ENCODE data around the gene GALNT6. TPM values are rescaled to one million over a fixed set of nuclear protein-coding genes. Genes with fewer than 3 reads are reported as not detected.

Gene GALNT6
- total RNA-seq, 1 donor, result 66.9 TPM

DNA sequence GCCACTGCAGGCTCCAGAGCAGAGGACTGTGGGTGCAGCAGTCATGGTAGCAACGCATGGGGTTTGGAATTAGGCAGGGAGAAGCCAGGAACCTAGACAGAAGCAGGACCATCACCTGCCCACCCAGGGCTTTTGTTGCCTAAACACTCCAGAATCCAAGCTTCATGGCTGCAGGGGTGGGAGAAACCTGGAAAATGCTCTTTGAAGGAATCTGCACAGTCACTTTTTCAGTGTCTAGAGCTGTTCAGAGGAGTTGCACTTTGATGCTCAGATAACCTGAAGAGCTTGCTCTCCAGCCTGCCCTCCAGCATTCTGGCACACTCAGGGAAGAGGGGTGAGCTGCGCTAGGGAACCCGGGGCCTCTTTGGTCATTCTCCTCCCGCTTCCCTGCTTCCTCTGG lies 43.1 kb downstream of the GALNT6 start:
- no peak for DNase-seq (ENCODE audit: low read depth)
- H3K4me3 ChIP-seq (ENCODE audit: low read depth, low read length), result no peak overlapping the region
- TF ChIP-seq, protein P1, sequence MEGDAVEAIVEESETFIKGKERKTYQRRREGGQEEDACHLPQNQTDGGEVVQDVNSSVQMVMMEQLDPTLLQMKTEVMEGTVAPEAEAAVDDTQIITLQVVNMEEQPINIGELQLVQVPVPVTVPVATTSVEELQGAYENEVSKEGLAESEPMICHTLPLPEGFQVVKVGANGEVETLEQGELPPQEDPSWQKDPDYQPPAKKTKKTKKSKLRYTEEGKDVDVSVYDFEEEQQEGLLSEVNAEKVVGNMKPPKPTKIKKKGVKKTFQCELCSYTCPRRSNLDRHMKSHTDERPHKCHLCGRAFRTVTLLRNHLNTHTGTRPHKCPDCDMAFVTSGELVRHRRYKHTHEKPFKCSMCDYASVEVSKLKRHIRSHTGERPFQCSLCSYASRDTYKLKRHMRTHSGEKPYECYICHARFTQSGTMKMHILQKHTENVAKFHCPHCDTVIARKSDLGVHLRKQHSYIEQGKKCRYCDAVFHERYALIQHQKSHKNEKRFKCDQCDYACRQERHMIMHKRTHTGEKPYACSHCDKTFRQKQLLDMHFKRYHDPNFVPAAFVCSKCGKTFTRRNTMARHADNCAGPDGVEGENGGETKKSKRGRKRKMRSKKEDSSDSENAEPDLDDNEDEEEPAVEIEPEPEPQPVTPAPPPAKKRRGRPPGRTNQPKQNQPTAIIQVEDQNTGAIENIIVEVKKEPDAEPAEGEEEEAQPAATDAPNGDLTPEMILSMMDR (IDR thresholded peaks at IDR 0.05; ENCODE audit: insufficient read depth, low read depth, low read length), result no peak

DNA sequence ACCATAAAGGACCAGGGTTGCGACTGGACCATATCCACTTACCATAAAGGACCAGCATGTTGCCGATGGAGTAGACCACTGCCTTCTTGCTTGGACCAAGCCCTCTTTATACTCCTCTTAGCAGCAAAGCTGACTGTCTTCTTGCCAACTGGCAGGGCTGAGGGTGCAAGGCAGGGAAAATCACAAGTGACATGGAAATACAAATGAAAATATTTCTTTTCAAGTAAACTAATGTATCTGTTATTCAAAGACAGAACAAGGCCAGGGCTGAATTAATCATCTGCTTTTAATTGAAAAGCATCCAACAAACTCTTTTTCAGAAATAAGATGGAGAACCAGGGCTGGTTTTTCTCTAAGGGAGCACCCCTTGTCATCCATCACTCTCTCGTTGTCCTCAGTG lies 44.6 kb downstream of the GALNT6 start, which contains the start of gene CELA1:
TSS of gene CELA1 (minus strand) at position 99 of the 400 bp plus-strand sequence. CDS start at position 58, 41 bp downstream.
- TF ChIP-seq, protein P1 (IDR thresholded peaks at IDR 0.05; ENCODE audit: insufficient read depth, low read depth, low read length), result no peak
- no peak within 1 kb of the TSS for H3K4me3 ChIP-seq (ENCODE audit: low read depth, low read length)
- no peak for DNase-seq (ENCODE audit: low read depth)

DNA sequence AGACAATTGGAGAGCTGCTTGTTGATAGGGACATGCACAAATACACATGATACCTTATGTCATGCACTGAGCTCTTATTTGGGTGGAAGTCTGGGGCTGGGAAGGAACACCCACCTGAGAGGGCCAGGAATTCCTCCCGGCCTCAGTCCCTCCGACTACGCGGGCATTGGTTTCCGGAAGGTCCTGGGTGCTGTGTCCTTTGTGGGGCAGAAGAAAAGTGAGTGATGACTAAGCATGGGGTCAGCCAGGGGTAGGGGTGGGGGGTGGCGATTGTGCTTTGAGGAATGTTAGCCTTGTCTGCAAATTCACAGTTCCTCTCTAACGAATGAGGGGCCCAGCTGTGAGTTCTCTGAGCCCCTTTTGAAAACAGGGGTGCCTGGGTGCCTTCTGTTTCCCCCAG lies 45.5 kb downstream of the GALNT6 start:
- H3K4me3 ChIP-seq (ENCODE audit: low read depth, low read length), result no peak overlapping the region
- no peak for DNase-seq (ENCODE audit: low read depth)
- TF ChIP-seq, protein P1 (IDR thresholded peaks at IDR 0.05; ENCODE audit: insufficient read depth, low read depth, low read length), result no peak

DNA sequence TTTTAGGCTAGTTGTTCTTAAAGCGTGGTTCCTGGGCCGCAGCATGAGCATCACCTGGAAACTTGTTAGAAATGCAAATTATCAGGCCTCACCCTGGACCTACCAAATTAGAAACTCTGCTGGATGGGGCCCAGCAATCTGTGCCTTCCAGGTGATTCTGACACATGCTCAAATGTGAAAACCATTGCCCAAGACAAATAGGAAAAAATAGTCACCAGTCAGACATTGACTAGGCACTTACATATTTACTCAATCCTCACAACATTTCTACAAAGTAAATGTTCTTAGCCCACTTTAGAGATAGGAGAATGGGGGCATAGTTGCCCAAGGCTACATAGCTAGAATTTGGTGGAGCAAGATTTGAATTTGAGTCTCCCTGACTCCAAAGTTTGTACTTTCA lies 48.0 kb downstream of the GALNT6 start:
- TF ChIP-seq, protein P1 (IDR thresholded peaks at IDR 0.05; ENCODE audit: insufficient read depth, low read depth, low read length), result no peak
- DNase-seq (ENCODE audit: low read depth), result no peak
- H3K4me3 ChIP-seq (ENCODE audit: low read depth, low read length), result no peak overlapping the region

DNA sequence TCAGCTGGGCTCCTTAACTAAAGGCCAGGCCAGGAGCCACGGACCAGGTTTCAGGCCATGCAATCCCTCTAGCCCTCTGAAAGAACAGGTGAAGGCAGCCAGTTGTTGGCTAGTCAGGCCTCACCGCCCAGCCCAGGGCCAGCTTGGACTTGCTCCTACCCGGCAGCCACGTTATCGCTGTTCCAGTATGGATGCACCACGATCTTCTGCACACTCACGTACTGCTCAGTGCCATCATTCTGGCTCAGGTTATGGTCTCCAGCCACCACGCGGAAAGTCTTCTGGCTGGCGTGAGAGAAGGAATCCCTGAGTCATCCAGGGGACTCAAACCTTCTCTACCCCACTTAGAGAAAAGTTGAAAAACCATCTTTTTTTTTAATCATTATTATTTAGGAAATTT lies 48.8 kb downstream of the GALNT6 start:
- DNase-seq (ENCODE audit: low read depth), result no peak
- TF ChIP-seq, protein P1 (IDR thresholded peaks at IDR 0.05; ENCODE audit: insufficient read depth, low read depth, low read length), result no peak
- no peak overlapping the region for H3K4me3 ChIP-seq (ENCODE audit: low read depth, low read length)

DNA sequence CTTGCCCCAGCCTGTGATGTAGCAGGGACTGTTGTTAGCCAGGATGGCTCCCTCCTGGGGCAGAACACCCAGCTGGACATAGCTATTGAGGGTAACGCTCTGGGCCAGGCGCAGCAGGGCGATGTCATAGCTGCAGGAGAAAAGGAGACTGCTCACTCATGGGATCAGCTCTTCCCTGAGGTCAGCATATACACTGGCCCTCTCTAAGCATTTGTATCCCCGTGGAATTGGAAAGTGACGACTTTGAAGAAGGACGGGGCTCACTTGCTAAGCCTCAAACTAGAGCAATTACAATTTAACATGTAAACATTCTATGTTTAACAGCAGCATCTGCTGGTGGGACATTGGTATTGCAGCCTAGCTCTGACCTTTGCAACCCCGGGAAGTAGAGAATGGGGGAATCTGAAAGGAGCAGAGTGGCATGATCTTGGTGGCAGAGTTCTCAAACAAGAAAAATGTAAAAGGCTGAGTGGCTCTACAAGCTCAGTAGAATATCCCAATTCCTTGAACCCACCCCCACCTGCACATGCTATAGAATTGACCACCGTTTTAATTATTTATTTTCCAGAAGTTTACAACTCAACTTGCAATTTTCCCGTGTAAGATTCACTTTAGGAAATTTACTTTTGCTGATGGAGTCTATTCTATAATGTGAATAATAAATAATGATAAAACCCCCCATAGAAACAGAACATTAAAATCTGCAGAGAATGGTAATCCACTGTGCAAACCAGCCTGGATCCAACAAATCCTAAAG lies 49.8 kb downstream of the GALNT6 start:
- H3K4me3 ChIP-seq (ENCODE audit: low read depth, low read length), result peak overlapping the region; percentile 27
- peak; percentile 70 for DNase-seq (ENCODE audit: low read depth)
- TF ChIP-seq, protein P1 (IDR thresholded peaks at IDR 0.05; ENCODE audit: insufficient read depth, low read depth, low read length), result peak; percentile 99
